Adrenal gland (tissue), 12 donors: ENCODE results near the gene ALKBH4. TPM values are rescaled to one million over a fixed set of nuclear protein-coding genes. Genes with fewer than 3 reads are reported as not detected.

Experiments
- DNase-seq, 7 donors: peaks; one replicate each; pipeline ENCODE4 v3.0.0-alpha.2; 2019 to 2020
- H3K27ac ChIP-seq, 5 donors: fragments of 200-600 bp; sonication (generic) in 4 of 5; 1 replicate in 3 of 5; 2 replicates in 2 of 5; pipeline versions ENCODE4 v1.5.1 to v1.8.0; 2016 to 2020; ENCODE audit warnings: mild to moderate bottlenecking in 1 of 5
- H3K27me3 ChIP-seq: fragments of 200-600 bp; 2 replicates; pipeline ENCODE4 v1.8.0; 2021
- H3K36me3 ChIP-seq, 2 donors: fragments of 200-600 bp; replicated peaks in 1 of 2; 1 replicate in 1 of 2; 2 replicates in 1 of 2; pipeline versions ENCODE4 v1.5.1 to v1.8.0; 2018 to 2022
- H3K4me1 ChIP-seq, 2 donors: fragments of 200-600 bp; replicated peaks in 1 of 2; 1 replicate in 1 of 2; 2 replicates in 1 of 2; pipeline versions ENCODE4 v1.5.1 to v1.8.0; 2018 to 2021
- H3K4me3 ChIP-seq, 4 donors: fragments of 200-600 bp; sonication (generic) in 3 of 4; one replicate each; pipeline ENCODE4 v1.5.1; 2016 to 2018
- H3K9me3 ChIP-seq, 3 donors: fragments of 200-600 bp; sonication (generic) in 1 of 3; replicated peaks in 1 of 3; 1 replicate in 2 of 3; 2 replicates in 1 of 3; pipeline versions ENCODE4 v1.5.1 to v1.8.0; 2016 to 2021
- POLR2A ChIP-seq, 2 donors: fragments of 450-650 bp; IDR thresholded peaks; one replicate each; pipeline ENCODE4 v1.6.1; 2017; ENCODE audit warnings: antibody characterized with exemption in 2 of 2, mild to moderate bottlenecking in 2 of 2, moderate library complexity in 1 of 2
- WGBS, 4 donors: extraction: QIAGEN DNeasy Blood & Tissue Kit in 2 of 4; methylation state at CpG; one replicate each; pipeline versions ENCODE4 v1.1.5 to v1.1.7; 2013 to 2017; 5-methylcytosine and 5-hydroxymethylcytosine counted together
- intact Hi-C, 2 donors: fragments of 100-400 bp; cut with DNase I; formaldehyde crosslinking; loops; one replicate each; pipeline versions ENCODE4 v1.14.1 to v1.15.0; 2022 to 2023
- polyA plus RNA-seq, 3 donors: library from polyadenylated mRNA; stranded (reverse); fragments of 200-250 nt in 2 of 3; fragments of 350-450 nt in 1 of 3; fragmentation: Illumina TruSeq in 1 of 3; extraction: RNeasy Lipid Tissue Mini Kit (QIAGEN cat#74804) in 1 of 3; gene quantifications; one replicate each; pipeline ENCODE4 v1.2.3, GENCODE V29; 2013 to 2014
- total RNA-seq, 9 donors: library from RNA; depleted of rRNA in 4 of 9; stranded (reverse); fragments of >200 nt in 4 of 9; fragments of 120-200 nt in 1 of 9; fragmentation: NEBNext Ultra II Directional in 1 of 9; extraction: Animal tissue kit (Norgen Biotek cat#: 25700) in 1 of 9; gene quantifications; one replicate each; pipeline versions ENCODE4 v1.1.0 to v1.2.4, GENCODE V29; 2013 to 2023
- TF ChIP-seq, protein P1 (sequence below), 6 experiments: fragments of 450-650 bp in 4 of 6; fragments of 200-600 bp in 2 of 6; sonication (generic) in 1 of 6; IDR thresholded peaks; 1 replicate in 5 of 6; 2 replicates in 1 of 6; pipeline versions ENCODE4 v1.5.1 to v1.8.0; 2016 to 2021; ENCODE audit warnings: antibody characterized with exemption in 6 of 6, mild to moderate bottlenecking in 2 of 6, moderate library complexity in 1 of 6
- donor health status: healthy with polysubstance abuse.
- donor health status: Bipolar disorder and iron deficiency.
- donor health status: DM: yes; HTN: yes; CAD: no.
- donor health status: DM: no; HTN: no; CAD: no.
- donor health status: DM: no; HTN: no; CAD: no.
- donor health status: DM: yes; HTN: yes; CAD: no.

The ALKBH4 gene
- total and polyA plus RNA-seq, 12 donors = 6.0 to 37.4 (median 12.5) TPM

DNA sequence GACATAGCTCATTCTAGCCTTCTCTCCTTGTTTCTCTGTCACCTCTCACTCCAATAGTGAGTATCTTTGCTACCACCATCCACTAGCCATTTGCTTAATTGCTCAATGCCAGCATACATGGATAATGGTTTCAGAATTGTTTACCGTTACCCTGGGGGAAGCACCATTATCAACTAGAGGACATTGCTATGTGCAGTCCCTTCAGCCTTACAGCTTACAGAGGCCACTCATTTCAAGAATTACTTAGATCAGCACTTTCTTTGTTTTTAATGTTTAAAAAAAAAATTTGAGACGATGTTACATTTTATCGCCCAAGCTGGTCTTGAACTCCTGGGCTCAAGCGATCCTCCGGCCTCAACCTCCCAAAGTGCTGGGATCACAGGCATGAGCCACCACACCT, 46.1 kb downstream of the ALKBH4 start:
- Histone ChIP-seq H3K27me3 (no peaks in the 10 kb centered on the region), H3K27ac (no peak overlapping the region), H3K9me3 (no peaks in the 10 kb centered on the region), H3K4me3 (no peak overlapping the region), H3K36me3 (peaks cover 0 to 56% of the 10 kb centered on the region in 2 donors), H3K4me1 (peaks cover 6 to 11% of the 10 kb centered on the region in 2 donors)
- WGBS, 4 donors = 93 to 96% (median 95%) methylated on average over 5 of the region's 5 CpGs
- no peak for DNase-seq
- no peak for TF ChIP-seq POLR2A (IDR thresholded peaks at IDR 0.05)
- TF ChIP-seq, protein P1, sequence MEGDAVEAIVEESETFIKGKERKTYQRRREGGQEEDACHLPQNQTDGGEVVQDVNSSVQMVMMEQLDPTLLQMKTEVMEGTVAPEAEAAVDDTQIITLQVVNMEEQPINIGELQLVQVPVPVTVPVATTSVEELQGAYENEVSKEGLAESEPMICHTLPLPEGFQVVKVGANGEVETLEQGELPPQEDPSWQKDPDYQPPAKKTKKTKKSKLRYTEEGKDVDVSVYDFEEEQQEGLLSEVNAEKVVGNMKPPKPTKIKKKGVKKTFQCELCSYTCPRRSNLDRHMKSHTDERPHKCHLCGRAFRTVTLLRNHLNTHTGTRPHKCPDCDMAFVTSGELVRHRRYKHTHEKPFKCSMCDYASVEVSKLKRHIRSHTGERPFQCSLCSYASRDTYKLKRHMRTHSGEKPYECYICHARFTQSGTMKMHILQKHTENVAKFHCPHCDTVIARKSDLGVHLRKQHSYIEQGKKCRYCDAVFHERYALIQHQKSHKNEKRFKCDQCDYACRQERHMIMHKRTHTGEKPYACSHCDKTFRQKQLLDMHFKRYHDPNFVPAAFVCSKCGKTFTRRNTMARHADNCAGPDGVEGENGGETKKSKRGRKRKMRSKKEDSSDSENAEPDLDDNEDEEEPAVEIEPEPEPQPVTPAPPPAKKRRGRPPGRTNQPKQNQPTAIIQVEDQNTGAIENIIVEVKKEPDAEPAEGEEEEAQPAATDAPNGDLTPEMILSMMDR (IDR thresholded peaks at IDR 0.05) = no peak
- intact Hi-C loops = loop anchor here in 1 of 2 donors (10.0 kb wide), 1 partner anchor 46 kb away; the partner anchor contains the start of genes ALKBH4 and LRWD1

DNA sequence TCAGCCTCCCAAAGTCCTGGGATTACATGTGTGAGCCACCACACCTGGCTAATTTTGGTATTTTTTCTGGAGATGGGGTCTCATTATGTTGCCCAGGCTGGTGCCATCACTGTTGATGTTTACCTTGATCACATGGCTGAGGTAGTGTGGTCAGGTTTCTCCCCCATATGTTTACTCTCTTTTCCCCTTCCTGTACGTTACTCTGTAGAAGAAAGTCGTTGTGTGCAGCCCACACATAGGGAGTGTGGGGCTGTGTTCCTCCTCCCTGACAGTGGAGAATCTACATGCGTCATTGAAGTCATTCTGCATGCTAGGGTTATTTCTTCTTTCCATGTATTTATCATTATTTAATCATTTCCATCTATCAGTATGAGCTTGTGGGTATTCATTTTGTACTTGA, 47.6 kb downstream of the ALKBH4 start:
- H3K27me3 ChIP-seq = no peaks in the 10 kb centered on the region
- intact Hi-C loops = loop anchor here in 1 of 2 donors (10.0 kb wide), 1 partner anchor 48 kb away; the partner anchor contains the start of genes ALKBH4 and LRWD1
- no peak overlapping the region for H3K27ac ChIP-seq
- no peak overlapping the region for H3K4me3 ChIP-seq
- no peaks in the 10 kb centered on the region for H3K9me3 ChIP-seq
- peaks cover 0 to 59% of the 10 kb centered on the region in 2 donors for H3K36me3 ChIP-seq
- DNase-seq = no peak
- WGBS, 4 donors = 77 to 96% (median 86%) methylated on average over 3 of the region's 3 CpGs
- TF ChIP-seq POLR2A (IDR thresholded peaks at IDR 0.05) = no peak
- TF ChIP-seq, protein P1 (IDR thresholded peaks at IDR 0.05) = no peak
- peaks cover 6 to 20% of the 10 kb centered on the region in 2 donors for H3K4me1 ChIP-seq

DNA sequence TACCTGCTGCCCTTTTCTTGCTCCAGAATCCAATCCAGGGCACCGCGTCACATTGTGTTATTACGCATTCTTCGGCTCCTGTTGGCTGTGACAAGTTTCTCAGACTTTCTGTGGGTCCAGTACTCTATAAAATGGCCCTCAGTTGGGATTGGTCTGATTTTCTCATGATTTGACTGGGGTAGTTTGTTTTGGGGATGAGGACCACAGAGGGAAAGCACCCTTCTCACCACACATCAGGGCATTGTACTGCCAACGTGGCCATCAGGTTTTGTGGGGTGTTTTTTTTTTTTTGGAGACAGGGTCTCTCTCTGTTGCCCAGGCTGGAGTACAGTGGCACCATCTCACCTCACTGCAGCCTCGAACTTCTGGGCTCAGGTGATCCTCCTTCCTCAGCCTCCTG, 48.3 kb downstream of the ALKBH4 start:
- Histone ChIP-seq H3K4me3 (no peak overlapping the region), H3K9me3 (no peaks in the 10 kb centered on the region), H3K36me3 (peaks cover 0 to 56% of the 10 kb centered on the region in 2 donors), H3K27ac (peak overlapping the region in 2 of 5 donors; percentile 59 to 65), H3K27me3 (no peaks in the 10 kb centered on the region), H3K4me1 (peaks cover 6 to 20% of the 10 kb centered on the region in 2 donors)
- DNase-seq = no peak
- 73 to 80% (median 74%) methylated on average over 6 of the region's 6 CpGs for WGBS, 4 donors
- no peak for TF ChIP-seq POLR2A (IDR thresholded peaks at IDR 0.05)
- TF ChIP-seq, protein P1 (IDR thresholded peaks at IDR 0.05) = no peak
- intact Hi-C loops = loop anchor here in 1 of 2 donors (10.0 kb wide), 1 partner anchor 48 kb away; the partner anchor contains the start of genes ALKBH4 and LRWD1

DNA sequence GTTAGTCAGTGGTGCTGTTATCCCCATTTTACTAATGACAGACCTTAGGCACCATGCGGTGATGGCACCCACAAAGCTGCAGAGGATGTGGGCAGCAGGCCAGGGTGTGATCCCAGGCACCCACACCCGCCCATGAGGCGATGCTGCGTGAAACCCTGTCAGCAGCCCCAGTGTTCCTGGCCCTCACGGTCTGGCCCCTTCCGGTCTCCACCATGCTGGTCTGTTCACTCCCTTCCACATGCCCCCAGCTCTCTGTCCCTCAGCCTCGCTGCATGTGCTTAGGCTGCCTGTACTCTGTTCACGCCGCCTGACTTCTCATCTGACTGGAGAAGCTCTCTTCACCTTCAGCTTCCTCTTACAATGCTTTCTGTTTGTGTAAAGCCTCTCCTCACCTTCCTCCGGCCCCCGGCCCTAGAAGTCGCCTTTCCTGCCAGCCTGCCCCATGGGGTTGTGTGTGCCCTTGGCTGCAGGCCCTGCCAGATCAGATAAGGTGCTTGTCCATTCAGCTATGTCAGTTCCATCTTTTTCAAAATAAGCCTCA, 48.9 kb downstream of the ALKBH4 start:
- H3K27ac ChIP-seq = peak overlapping the region in 2 of 5 donors; percentile 59 to 65
- H3K4me1 ChIP-seq = peaks cover 6 to 20% of the 10 kb centered on the region in 2 donors
- 54 to 64% (median 59%) methylated on average over 10 to 12 of the region's 12 CpGs for WGBS, 4 donors
- H3K27me3 ChIP-seq = no peaks in the 10 kb centered on the region
- H3K36me3 ChIP-seq = peaks cover 0 to 56% of the 10 kb centered on the region in 2 donors
- peak in 4 of 7 donors; percentile 45 to 68 (median 56) for DNase-seq
- intact Hi-C loops = loop anchor here in 1 of 2 donors (10.0 kb wide), 1 partner anchor 49 kb away; the partner anchor contains the start of genes ALKBH4 and LRWD1
- no peaks in the 10 kb centered on the region for H3K9me3 ChIP-seq
- no peak for TF ChIP-seq POLR2A (IDR thresholded peaks at IDR 0.05)
- TF ChIP-seq, protein P1 (IDR thresholded peaks at IDR 0.05) = no peak
- H3K4me3 ChIP-seq = no peak overlapping the region
